H9 (cell line): ENCODE results near the gene JPH2. TPM values are rescaled to one million over a fixed set of nuclear protein-coding genes. Genes with fewer than 3 reads are reported as not detected.

Experiments
- DNase-seq: peaks from one replicate; pipeline ENCODE4 v3.0.0-alpha.2; 2017
- H2AFZ ChIP-seq: one replicate; pipeline ENCODE4 v1.6.1; 2013; ENCODE audit warnings: mild to moderate bottlenecking, low read length, control low read depth, moderate library complexity
- H2AK5ac ChIP-seq: 2 replicates; pipeline ENCODE4 v1.6.1; 2013; ENCODE audit warnings: low read length, control low read depth, mixed read lengths; ENCODE audit not compliant: insufficient read length
- H2BK120ac ChIP-seq: one replicate; pipeline ENCODE4 v1.6.1; 2013; ENCODE audit warnings: low read depth, mild to moderate bottlenecking, low read length, control low read depth, inconsistent platforms; ENCODE audit not compliant: poor library complexity, severe bottlenecking
- H2BK12ac ChIP-seq: 2 replicates; pipeline ENCODE4 v1.6.1; 2013; ENCODE audit warnings: low read length, control low read depth, mixed read lengths, low read depth; ENCODE audit not compliant: insufficient read length
- H2BK15ac ChIP-seq: 2 replicates; pipeline ENCODE4 v1.6.1; 2013; ENCODE audit warnings: low read depth, low read length, control low read depth
- H2BK20ac ChIP-seq: one replicate; pipeline ENCODE4 v1.6.1; 2013; ENCODE audit warnings: low read depth, mild to moderate bottlenecking, low read length, control low read depth, inconsistent platforms; ENCODE audit not compliant: poor library complexity, severe bottlenecking
- H2BK5ac ChIP-seq: 2 replicates; pipeline ENCODE4 v1.6.1; 2013; ENCODE audit warnings: low read length, control low read depth, mixed read lengths; ENCODE audit not compliant: insufficient read length
- H3K14ac ChIP-seq: 2 replicates; pipeline ENCODE4 v1.6.1; 2013; ENCODE audit warnings: low read length, control low read depth; ENCODE audit not compliant: insufficient read depth
- H3K18ac ChIP-seq: 2 replicates; pipeline ENCODE4 v1.6.1; 2013; ENCODE audit warnings: low read depth, mild to moderate bottlenecking, mixed read lengths, low read length, control low read depth; ENCODE audit not compliant: insufficient read length
- H3K23ac ChIP-seq: 2 replicates; pipeline ENCODE4 v1.6.1; 2013; ENCODE audit warnings: low read length, control low read depth, mixed read lengths, low read depth; ENCODE audit not compliant: insufficient read length
- H3K23me2 ChIP-seq: 2 replicates; pipeline ENCODE4 v1.6.1; 2013; ENCODE audit warnings: low read depth, mild to moderate bottlenecking, mixed read lengths, low read length, control low read depth; ENCODE audit not compliant: insufficient read length, poor library complexity, severe bottlenecking
- H3K27ac ChIP-seq: 2 replicates; pipeline ENCODE4 v1.5.1; 2013; ENCODE audit warnings: low read length, control low read depth, mixed read lengths, low read depth; ENCODE audit not compliant: insufficient read length
- H3K27me3 ChIP-seq: 2 replicates; pipeline ENCODE4 v1.6.1; 2013; ENCODE audit warnings: low read length, control low read depth, inconsistent platforms; ENCODE audit not compliant: insufficient read depth
- H3K4ac ChIP-seq: 2 replicates; pipeline ENCODE4 v1.6.1; 2013; ENCODE audit warnings: low read depth, mild to moderate bottlenecking, control low read depth, inconsistent platforms, low read length, moderate library complexity
- H3K4me1 ChIP-seq: 2 replicates; pipeline ENCODE4 v1.6.1; 2013; ENCODE audit warnings: low read length, control low read depth, inconsistent platforms; ENCODE audit not compliant: insufficient read depth
- H3K4me2 ChIP-seq: 2 replicates; pipeline ENCODE4 v1.6.1; 2013; ENCODE audit warnings: low read length, control low read depth, mixed read lengths; ENCODE audit not compliant: insufficient read length, insufficient read depth
- H3K56ac ChIP-seq: 2 replicates; pipeline ENCODE4 v1.6.1; 2013; ENCODE audit warnings: low read depth, mild to moderate bottlenecking, mixed read lengths, low read length, control low read depth; ENCODE audit not compliant: insufficient read length
- H3K79me1 ChIP-seq: 2 replicates; pipeline ENCODE4 v1.6.1; 2013; ENCODE audit warnings: low read depth, mild to moderate bottlenecking, moderate library complexity, low read length, control low read depth, inconsistent platforms; ENCODE audit not compliant: insufficient read depth, poor library complexity, severe bottlenecking
- H3K79me2 ChIP-seq: 2 replicates; pipeline ENCODE4 v1.6.1; 2013; ENCODE audit warnings: low read length, control low read depth, inconsistent platforms; ENCODE audit not compliant: insufficient read depth
- H3K9ac ChIP-seq: 2 replicates; pipeline ENCODE4 v1.6.1; 2013; ENCODE audit warnings: low read length, control low read depth, mixed read lengths; ENCODE audit not compliant: insufficient read length; ENCODE audit errors: extremely low read depth
- H3K9me3 ChIP-seq: one replicate; pipeline ENCODE4 v1.6.1; 2013; ENCODE audit warnings: low read depth, low read length, inconsistent platforms; ENCODE audit not compliant: control insufficient read depth
- H3T11ph ChIP-seq: one replicate; pipeline ENCODE4 v1.6.1; 2013; ENCODE audit warnings: mild to moderate bottlenecking, low read length, control low read depth, inconsistent platforms
- H4K20me1 ChIP-seq: one replicate; pipeline ENCODE4 v1.6.1; 2013; ENCODE audit not compliant: control insufficient read depth, insufficient read length, insufficient read depth
- H4K5ac ChIP-seq: 2 replicates; pipeline ENCODE4 v1.6.1; 2013; ENCODE audit warnings: low read depth, mild to moderate bottlenecking, mixed read lengths, low read length, control low read depth; ENCODE audit not compliant: insufficient read length
- H4K8ac ChIP-seq: replicated peaks from 2 replicates; pipeline ENCODE4 v1.6.1; 2013; ENCODE audit warnings: low read length, control low read depth, mixed read lengths, low read depth; ENCODE audit not compliant: insufficient read length
- H4K91ac ChIP-seq: 2 replicates; pipeline ENCODE4 v1.6.1; 2013; ENCODE audit warnings: low read depth, mild to moderate bottlenecking, moderate library complexity, mixed read lengths, low read length, control low read depth; ENCODE audit not compliant: insufficient read length
- H3K27ac Mint-ChIP-seq, 3 experiments: 2 replicates in 2 of 3; 3 replicates in 1 of 3; pipeline ENCODE4 v1.8.0; 2020 to 2021; ENCODE audit warnings: mixed read lengths in 3 of 3, mild to moderate bottlenecking in 1 of 3, moderate library complexity in 1 of 3
- H3K27me3 Mint-ChIP-seq: 2 replicates; pipeline ENCODE4 v1.8.0; 2021; ENCODE audit warnings: low read depth, mild to moderate bottlenecking, moderate library complexity, mixed read lengths
- H3K36me3 Mint-ChIP-seq, 3 experiments: 2 replicates in 2 of 3; 3 replicates in 1 of 3; pipeline ENCODE4 v1.8.0; 2020 to 2021; ENCODE audit warnings: low read depth in 3 of 3, mixed read lengths in 3 of 3; ENCODE audit not compliant: insufficient read depth in 1 of 3
- H3K4me1 Mint-ChIP-seq, 2 experiments: 2 replicates each; pipeline ENCODE4 v1.8.0; 2020; ENCODE audit warnings: mixed read lengths in 2 of 2
- H3K4me3 Mint-ChIP-seq, 2 experiments: 2 replicates in 1 of 2; 3 replicates in 1 of 2; pipeline ENCODE4 v1.8.0; 2020 to 2021; ENCODE audit warnings: mild to moderate bottlenecking in 2 of 2, mixed read lengths in 2 of 2, moderate library complexity in 1 of 2
- H3K9me3 Mint-ChIP-seq, 2 experiments: 2 replicates in 1 of 2; 3 replicates in 1 of 2; pipeline ENCODE4 v1.8.0; 2020; ENCODE audit warnings: mild to moderate bottlenecking in 2 of 2, mixed read lengths in 2 of 2, moderate library complexity in 1 of 2
- CTCF ChIP-seq: fragments of 200-600 bp; sonication (generic); conservative IDR thresholded peaks from 3 replicates; pipeline ENCODE4 v1.8.0; 2021; ENCODE audit warnings: antibody characterized with exemption, mild to moderate bottlenecking
- WGBS: extraction: QIAGEN DNeasy Blood & Tissue Kit; methylation state at CpG from one replicate; pipeline ENCODE4 v1.1.7; 2013; ENCODE audit warnings: missing lambda C conversion rate, low lambda C conversion rate, mixed read lengths; ENCODE audit not compliant: insufficient read length; ENCODE audit errors: extremely low coverage; 5-methylcytosine and 5-hydroxymethylcytosine counted together
- total RNA-seq: library from RNA; stranded (reverse); gene quantifications from 2 replicates; pipeline ENCODE4 v1.2.1, GENCODE V29; 2021

The JPH2 gene
- total RNA-seq, 1 experiment from 2014 or later = 0.31 TPM

GRCh38 chr20:44068316-44069201 lies 118.4 kb downstream of the JPH2 start:
- no peaks in the 10 kb centered on the region for H3K27me3 ChIP-seq
- H4K20me1 ChIP-seq = no peaks in the 10 kb centered on the region
- no peak for DNase-seq
- H3T11ph ChIP-seq = no peak overlapping the region
- H2BK20ac ChIP-seq = no peak overlapping the region
- H4K91ac ChIP-seq = no peak overlapping the region
- H3K27ac Mint-ChIP-seq = peak overlapping the region in 1 of 3 experiments; percentile 40; a peak in 1 of 7 replicates
- H3K4me2 ChIP-seq = no peak overlapping the region
- no peak overlapping the region for H2AK5ac ChIP-seq
- no peak overlapping the region for H3K4ac ChIP-seq
- no peaks in the 10 kb centered on the region; the same call in 1 of the 2 replicates for H3K4me1 ChIP-seq
- H2BK5ac ChIP-seq = no peak overlapping the region
- no peak overlapping the region for H3K4me3 Mint-ChIP-seq
- no peaks in the 10 kb centered on the region for H3K9me3 Mint-ChIP-seq
- peak; percentile 18; the same call in 1 of the 3 replicates for TF ChIP-seq CTCF
- no peak overlapping the region for H4K5ac ChIP-seq
- no peak overlapping the region for H3K9ac ChIP-seq
- H3K36me3 Mint-ChIP-seq = no peaks in the 10 kb centered on the region
- no peak overlapping the region for H3K18ac ChIP-seq
- H2BK15ac ChIP-seq = no peak overlapping the region
- no peak overlapping the region for H2AFZ ChIP-seq
- H2BK12ac ChIP-seq = no peak overlapping the region
- no peak overlapping the region for H3K56ac ChIP-seq
- H3K23ac ChIP-seq = no peak overlapping the region
- no peaks in the 10 kb centered on the region for H3K23me2 ChIP-seq
- no peaks in the 10 kb centered on the region for H3K79me1 ChIP-seq
- no peaks in the 10 kb centered on the region for H3K9me3 ChIP-seq
- no peak overlapping the region for H4K8ac ChIP-seq
- H2BK120ac ChIP-seq = no peak overlapping the region
- no peak overlapping the region for H3K14ac ChIP-seq
- H3K27me3 Mint-ChIP-seq = no peaks in the 10 kb centered on the region; the same call in 1 of the 2 replicates
- H3K27ac ChIP-seq = no peak overlapping the region
- H3K4me1 Mint-ChIP-seq = peaks cover 15 to 25% of the 10 kb centered on the region in 2 experiments
- no peaks in the 10 kb centered on the region for H3K79me2 ChIP-seq
- WGBS = no CpG with 5 or more reads among the region's 30 CpGs
